Gastrocnemius medialis (tissue), 4 donors: ENCODE measurements around the gene ZFC3H1.

Experiments used
- POLR2A ChIP-seq, 2 donors: fragments of 450-650 bp; IDR thresholded peaks; one replicate each; pipeline ENCODE4 v1.6.1; 2017; ENCODE audit warnings: antibody characterized with exemption in 2 of 2, mild to moderate bottlenecking in 2 of 2, moderate library complexity in 2 of 2
- TF ChIP-seq, protein P1 (sequence below), 5 experiments: fragments of 450-650 bp in 3 of 5; fragments of 200-600 bp in 2 of 5; sonication (generic) in 2 of 5; IDR thresholded peaks in 4 of 5; conservative IDR thresholded peaks in 1 of 5; 1 replicate in 4 of 5; 2 replicates in 1 of 5; pipeline ENCODE4 v1.5.1; 2016 to 2019; ENCODE audit warnings: antibody characterized with exemption in 5 of 5, mild to moderate bottlenecking in 3 of 5, moderate library complexity in 3 of 5

DNA sequence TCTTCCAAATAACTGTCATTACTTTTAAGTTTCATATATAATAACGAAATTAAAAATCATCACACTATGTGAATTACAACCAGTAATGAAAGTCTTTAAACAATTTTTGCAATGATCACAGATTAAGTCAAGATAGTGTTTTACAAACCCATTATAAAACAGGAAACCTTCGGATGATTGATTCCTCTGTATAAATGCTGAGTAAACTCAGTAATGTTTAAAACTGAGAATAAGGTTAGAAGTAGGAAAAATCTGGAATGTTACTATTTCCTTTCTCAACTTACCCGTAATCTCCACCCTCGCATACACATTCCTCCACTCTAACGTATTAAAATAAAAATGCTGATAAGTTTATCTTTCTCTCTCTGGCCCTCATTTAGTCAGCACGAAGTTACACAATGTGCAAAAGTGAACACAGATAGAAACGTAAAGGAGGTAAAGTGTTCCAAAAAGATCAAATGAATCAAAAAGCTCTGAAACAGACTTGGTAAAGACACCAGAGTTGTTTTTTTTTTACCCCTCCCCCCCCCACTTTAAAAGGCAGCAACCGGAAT lies 1.6 kb downstream of the ZFC3H1 start:
- TF ChIP-seq POLR2A (IDR thresholded peaks at IDR 0.05) = no peak
- TF ChIP-seq, protein P1, sequence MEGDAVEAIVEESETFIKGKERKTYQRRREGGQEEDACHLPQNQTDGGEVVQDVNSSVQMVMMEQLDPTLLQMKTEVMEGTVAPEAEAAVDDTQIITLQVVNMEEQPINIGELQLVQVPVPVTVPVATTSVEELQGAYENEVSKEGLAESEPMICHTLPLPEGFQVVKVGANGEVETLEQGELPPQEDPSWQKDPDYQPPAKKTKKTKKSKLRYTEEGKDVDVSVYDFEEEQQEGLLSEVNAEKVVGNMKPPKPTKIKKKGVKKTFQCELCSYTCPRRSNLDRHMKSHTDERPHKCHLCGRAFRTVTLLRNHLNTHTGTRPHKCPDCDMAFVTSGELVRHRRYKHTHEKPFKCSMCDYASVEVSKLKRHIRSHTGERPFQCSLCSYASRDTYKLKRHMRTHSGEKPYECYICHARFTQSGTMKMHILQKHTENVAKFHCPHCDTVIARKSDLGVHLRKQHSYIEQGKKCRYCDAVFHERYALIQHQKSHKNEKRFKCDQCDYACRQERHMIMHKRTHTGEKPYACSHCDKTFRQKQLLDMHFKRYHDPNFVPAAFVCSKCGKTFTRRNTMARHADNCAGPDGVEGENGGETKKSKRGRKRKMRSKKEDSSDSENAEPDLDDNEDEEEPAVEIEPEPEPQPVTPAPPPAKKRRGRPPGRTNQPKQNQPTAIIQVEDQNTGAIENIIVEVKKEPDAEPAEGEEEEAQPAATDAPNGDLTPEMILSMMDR (IDR thresholded peaks at IDR 0.05 in 4 of 5, conservative IDR thresholded peaks at IDR 0.05 in 1 of 5) = no peak
